HepG2 (cell line): ENCODE measurements around the gene PPP2R5C. TPM values are rescaled to one million over a fixed set of nuclear protein-coding genes. Genes with fewer than 3 reads are reported as not detected.
A peak's percentile ranks its signal among the peaks of the same experiment; 100 is the strongest.

Experiments used
- CCDC6 ChIP-seq: sonication (generic); formaldehyde crosslinking; IDR thresholded peaks from 2 replicates; pipeline ENCODE4 v1.8.1; 2022; ENCODE audit warnings: mild to moderate bottlenecking, missing genetic modification reagents, moderate library complexity
- GATAD2A ChIP-seq: IDR thresholded peaks from 2 replicates; pipeline ENCODE4 v1.6.1; 2016
- HNRNPH1 ChIP-seq: fragments of 200-400 bp; formaldehyde crosslinking; optimal IDR thresholded peaks from 2 replicates; pipeline ENCODE3; 2017; ENCODE audit warnings: mild to moderate bottlenecking, low read depth, low read length
- NFIC ChIP-seq: IDR thresholded peaks from 2 replicates; pipeline ENCODE4 v1.6.1; 2012; ENCODE audit warnings: mild to moderate bottlenecking, low read length, inconsistent platforms
- PCBP2 ChIP-seq: fragments of 200-400 bp; formaldehyde crosslinking; optimal IDR thresholded peaks from 2 replicates; pipeline ENCODE3; 2018; ENCODE audit warnings: low read length, low read depth; ENCODE audit not compliant: poor library complexity, severe bottlenecking
- SRSF9 ChIP-seq: fragments of 200-400 bp; formaldehyde crosslinking; IDR thresholded peaks from 2 replicates; pipeline ENCODE4 v1.6.1; 2018; ENCODE audit warnings: borderline replicate concordance, mild to moderate bottlenecking, low read depth, low read length; ENCODE audit not compliant: insufficient read depth, poor library complexity, severe bottlenecking
- ZBTB20 ChIP-seq: sonication (generic); formaldehyde crosslinking; IDR thresholded peaks from 2 replicates; pipeline ENCODE4 v1.8.1; 2023; ENCODE audit warnings: missing genetic modification reagents, low read depth, mild to moderate bottlenecking, borderline replicate concordance
- ZNF101 ChIP-seq: sonication (generic); formaldehyde crosslinking; IDR thresholded peaks from 2 replicates; pipeline ENCODE4 v1.4.0; 2020; ENCODE audit warnings: mild to moderate bottlenecking, low read depth, missing genetic modification reagents, borderline replicate concordance
- ZNF446 ChIP-seq: sonication (generic); formaldehyde crosslinking; IDR thresholded peaks from 2 replicates; pipeline ENCODE4 v1.5.0; 2020; ENCODE audit warnings: mild to moderate bottlenecking, missing genetic modification reagents
- ZNF577 ChIP-seq: sonication (generic); formaldehyde crosslinking; IDR thresholded peaks from 2 replicates; pipeline ENCODE4 v1.4.0; 2020; ENCODE audit warnings: mild to moderate bottlenecking, low read depth, missing genetic modification reagents, borderline replicate concordance
- ZNF772 ChIP-seq: sonication (generic); formaldehyde crosslinking; IDR thresholded peaks from 2 replicates; pipeline ENCODE4 v1.5.0; 2020; ENCODE audit warnings: mild to moderate bottlenecking, missing genetic modification reagents
- ZNF839 ChIP-seq: sonication (generic); formaldehyde crosslinking; IDR thresholded peaks from 2 replicates; pipeline ENCODE4 v1.4.0; 2020; ENCODE audit warnings: missing genetic modification reagents, mild to moderate bottlenecking, borderline replicate concordance
- polyA plus RNA-seq, 8 experiments: library from polyadenylated mRNA; depleted of rRNA in 3 of 8; stranded (reverse) in 7 of 8; unstranded in 1 of 8; fragments of >200 nt; fragmentation: Illumina TruSeq in 4 of 8; extraction: Trizol in 4 of 8; gene quantifications; 2 replicates each; pipeline versions ENCODE4 v1.2.1 to v1.2.3, GENCODE V29; 2011 to 2016; ENCODE audit warnings: low read depth in 4 of 8, missing spikeins in 1 of 8, mixed read lengths in 1 of 8; ENCODE audit not compliant: insufficient read depth in 1 of 8
- total RNA-seq, 5 experiments: library from RNA; depleted of rRNA; stranded (reverse); fragments of >200 nt; fragmentation: Illumina TruSeq; extraction: Trizol; gene quantifications; 2 replicates each; pipeline ENCODE4 v1.2.3, GENCODE V29; 2016; ENCODE audit warnings: low read depth in 1 of 5
- TF ChIP-seq, protein P1 (sequence below): sonication (generic); formaldehyde crosslinking; conservative IDR thresholded peaks from 2 replicates; pipeline ENCODE4 v1.8.0; 2022; ENCODE audit warnings: mild to moderate bottlenecking, moderate library complexity, missing genetic modification reagents
- TF ChIP-seq, protein P2 (sequence below): sonication (generic); formaldehyde crosslinking; IDR thresholded peaks from 2 replicates; pipeline ENCODE4 v1.4.0; 2020; ENCODE audit warnings: missing genetic modification reagents; ENCODE audit errors: not compliant biosample characterization
- TF ChIP-seq, protein P3 (sequence below): sonication (generic); formaldehyde crosslinking; conservative IDR thresholded peaks from 2 replicates; pipeline ENCODE4 v1.4.0; 2020; ENCODE audit warnings: missing genetic modification reagents
- TF ChIP-seq, protein P4 (sequence below): sonication (generic); formaldehyde crosslinking; IDR thresholded peaks from 2 replicates; pipeline ENCODE4 v1.5.1; 2020; ENCODE audit warnings: mild to moderate bottlenecking, missing genetic modification reagents, moderate library complexity
- TF ChIP-seq, protein P5 (sequence below): sonication (generic); formaldehyde crosslinking; IDR thresholded peaks from 2 replicates; pipeline ENCODE4 v1.4.0; 2020; ENCODE audit warnings: missing genetic modification reagents
- TF ChIP-seq, protein P6 (sequence below): sonication (generic); formaldehyde crosslinking; IDR thresholded peaks from 2 replicates; pipeline ENCODE4 v1.9.0; 2022; ENCODE audit warnings: missing genetic modification reagents, mild to moderate bottlenecking, borderline replicate concordance
- TF ChIP-seq, protein P7 (sequence below): sonication (generic); formaldehyde crosslinking; IDR thresholded peaks from 2 replicates; pipeline ENCODE4 v1.5.0; 2020; ENCODE audit warnings: missing genetic modification reagents

Gene PPP2R5C
- total and polyA plus RNA-seq, 2 of the 13 experiments (the other 11 are each of a cell fraction or from before 2014, with no cell fraction given), result 74.3 to 78.5 TPM

DNA sequence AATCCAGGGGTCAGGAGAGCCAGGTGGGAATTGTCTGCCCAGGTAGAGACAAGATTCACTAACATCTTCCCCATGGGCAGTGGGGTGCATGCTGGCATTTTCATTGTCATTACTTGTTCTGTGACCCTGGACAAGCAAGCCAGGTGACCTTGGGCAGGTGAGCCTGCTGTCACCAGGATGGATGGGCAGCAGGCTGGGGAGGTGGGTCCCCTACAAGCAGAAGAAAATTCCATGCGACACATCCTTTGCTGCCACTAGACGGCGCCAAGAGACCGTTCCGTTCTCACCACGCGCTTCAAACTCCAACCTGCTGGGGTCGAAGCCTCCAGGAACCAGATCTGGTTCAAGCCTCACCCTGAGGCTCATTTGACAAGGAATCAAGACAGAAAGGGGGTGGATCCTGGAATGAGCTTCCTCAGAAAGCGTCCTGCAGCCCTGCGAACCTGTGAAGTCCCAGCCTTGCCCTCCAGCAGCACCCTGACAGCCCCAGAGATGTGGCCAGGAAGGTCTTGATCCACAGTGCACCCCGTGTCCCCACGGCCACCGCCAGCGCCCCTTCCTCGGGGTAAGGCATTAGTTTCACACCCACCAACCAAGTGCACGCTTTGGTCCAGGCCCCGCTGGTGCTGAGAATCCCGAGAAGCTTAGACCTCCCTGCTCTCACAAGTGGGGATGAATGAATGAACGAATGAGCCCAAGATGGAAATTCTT lies 199.7 kb downstream of the PPP2R5C start (continued):
- TF ChIP-seq, protein P1, sequence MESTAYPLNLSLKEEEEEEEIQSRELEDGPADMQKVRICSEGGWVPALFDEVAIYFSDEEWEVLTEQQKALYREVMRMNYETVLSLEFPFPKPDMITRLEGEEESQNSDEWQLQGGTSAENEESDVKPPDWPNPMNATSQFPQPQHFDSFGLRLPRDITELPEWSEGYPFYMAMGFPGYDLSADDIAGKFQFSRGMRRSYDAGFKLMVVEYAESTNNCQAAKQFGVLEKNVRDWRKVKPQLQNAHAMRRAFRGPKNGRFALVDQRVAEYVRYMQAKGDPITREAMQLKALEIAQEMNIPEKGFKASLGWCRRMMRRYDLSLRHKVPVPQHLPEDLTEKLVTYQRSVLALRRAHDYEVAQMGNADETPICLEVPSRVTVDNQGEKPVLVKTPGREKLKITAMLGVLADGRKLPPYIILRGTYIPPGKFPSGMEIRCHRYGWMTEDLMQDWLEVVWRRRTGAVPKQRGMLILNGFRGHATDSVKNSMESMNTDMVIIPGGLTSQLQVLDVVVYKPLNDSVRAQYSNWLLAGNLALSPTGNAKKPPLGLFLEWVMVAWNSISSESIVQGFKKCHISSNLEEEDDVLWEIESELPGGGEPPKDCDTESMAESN (CRISPR knock-in tag), result no peak; the same call in 1 of the 2 replicates
- TF ChIP-seq NFIC, result no peak
- TF ChIP-seq, protein P2, sequence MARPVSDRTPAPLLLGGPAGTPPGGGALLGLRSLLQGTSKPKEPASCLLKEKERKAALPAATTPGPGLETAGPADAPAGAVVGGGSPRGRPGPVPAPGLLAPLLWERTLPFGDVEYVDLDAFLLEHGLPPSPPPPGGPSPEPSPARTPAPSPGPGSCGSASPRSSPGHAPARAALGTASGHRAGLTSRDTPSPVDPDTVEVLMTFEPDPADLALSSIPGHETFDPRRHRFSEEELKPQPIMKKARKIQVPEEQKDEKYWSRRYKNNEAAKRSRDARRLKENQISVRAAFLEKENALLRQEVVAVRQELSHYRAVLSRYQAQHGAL (CRISPR knock-in tag), result no peak
- TF ChIP-seq, protein P3, sequence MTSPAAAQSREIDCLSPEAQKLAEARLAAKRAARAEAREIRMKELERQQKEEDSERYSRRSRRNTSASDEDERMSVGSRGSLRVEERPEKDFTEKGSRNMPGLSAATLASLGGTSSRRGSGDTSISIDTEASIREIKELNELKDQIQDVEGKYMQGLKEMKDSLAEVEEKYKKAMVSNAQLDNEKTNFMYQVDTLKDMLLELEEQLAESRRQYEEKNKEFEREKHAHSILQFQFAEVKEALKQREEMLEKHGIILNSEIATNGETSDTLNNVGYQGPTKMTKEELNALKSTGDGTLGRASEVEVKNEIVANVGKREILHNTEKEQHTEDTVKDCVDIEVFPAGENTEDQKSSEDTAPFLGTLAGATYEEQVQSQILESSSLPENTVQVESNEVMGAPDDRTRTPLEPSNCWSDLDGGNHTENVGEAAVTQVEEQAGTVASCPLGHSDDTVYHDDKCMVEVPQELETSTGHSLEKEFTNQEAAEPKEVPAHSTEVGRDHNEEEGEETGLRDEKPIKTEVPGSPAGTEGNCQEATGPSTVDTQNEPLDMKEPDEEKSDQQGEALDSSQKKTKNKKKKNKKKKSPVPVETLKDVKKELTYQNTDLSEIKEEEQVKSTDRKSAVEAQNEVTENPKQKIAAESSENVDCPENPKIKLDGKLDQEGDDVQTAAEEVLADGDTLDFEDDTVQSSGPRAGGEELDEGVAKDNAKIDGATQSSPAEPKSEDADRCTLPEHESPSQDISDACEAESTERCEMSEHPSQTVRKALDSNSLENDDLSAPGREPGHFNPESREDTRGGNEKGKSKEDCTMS (CRISPR knock-in tag), result no peak
- TF ChIP-seq HNRNPH1, result no peak
- no peak for TF ChIP-seq PCBP2
- TF ChIP-seq, protein P4, sequence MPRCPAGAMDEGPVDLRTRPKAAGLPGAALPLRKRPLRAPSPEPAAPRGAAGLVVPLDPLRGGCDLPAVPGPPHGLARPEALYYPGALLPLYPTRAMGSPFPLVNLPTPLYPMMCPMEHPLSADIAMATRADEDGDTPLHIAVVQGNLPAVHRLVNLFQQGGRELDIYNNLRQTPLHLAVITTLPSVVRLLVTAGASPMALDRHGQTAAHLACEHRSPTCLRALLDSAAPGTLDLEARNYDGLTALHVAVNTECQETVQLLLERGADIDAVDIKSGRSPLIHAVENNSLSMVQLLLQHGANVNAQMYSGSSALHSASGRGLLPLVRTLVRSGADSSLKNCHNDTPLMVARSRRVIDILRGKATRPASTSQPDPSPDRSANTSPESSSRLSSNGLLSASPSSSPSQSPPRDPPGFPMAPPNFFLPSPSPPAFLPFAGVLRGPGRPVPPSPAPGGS, result no peak
- TF ChIP-seq, protein P5, sequence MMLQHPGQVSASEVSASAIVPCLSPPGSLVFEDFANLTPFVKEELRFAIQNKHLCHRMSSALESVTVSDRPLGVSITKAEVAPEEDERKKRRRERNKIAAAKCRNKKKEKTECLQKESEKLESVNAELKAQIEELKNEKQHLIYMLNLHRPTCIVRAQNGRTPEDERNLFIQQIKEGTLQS (CRISPR knock-in tag), result no peak
- TF ChIP-seq ZNF446 (CRISPR knock-in tag), result no peak
- TF ChIP-seq ZNF101, result no peak
- no peak for TF ChIP-seq ZNF839
- peak; percentile 78 for TF ChIP-seq ZNF772 (CRISPR knock-in tag)
- TF ChIP-seq GATAD2A (CRISPR knock-in tag), result peak; percentile 47
- TF ChIP-seq, protein P6, sequence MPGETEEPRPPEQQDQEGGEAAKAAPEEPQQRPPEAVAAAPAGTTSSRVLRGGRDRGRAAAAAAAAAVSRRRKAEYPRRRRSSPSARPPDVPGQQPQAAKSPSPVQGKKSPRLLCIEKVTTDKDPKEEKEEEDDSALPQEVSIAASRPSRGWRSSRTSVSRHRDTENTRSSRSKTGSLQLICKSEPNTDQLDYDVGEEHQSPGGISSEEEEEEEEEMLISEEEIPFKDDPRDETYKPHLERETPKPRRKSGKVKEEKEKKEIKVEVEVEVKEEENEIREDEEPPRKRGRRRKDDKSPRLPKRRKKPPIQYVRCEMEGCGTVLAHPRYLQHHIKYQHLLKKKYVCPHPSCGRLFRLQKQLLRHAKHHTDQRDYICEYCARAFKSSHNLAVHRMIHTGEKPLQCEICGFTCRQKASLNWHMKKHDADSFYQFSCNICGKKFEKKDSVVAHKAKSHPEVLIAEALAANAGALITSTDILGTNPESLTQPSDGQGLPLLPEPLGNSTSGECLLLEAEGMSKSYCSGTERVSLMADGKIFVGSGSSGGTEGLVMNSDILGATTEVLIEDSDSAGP (CRISPR knock-in tag), result no peak; the same call in 1 of the 2 replicates
- TF ChIP-seq ZBTB20 (CRISPR knock-in tag), result no peak
- TF ChIP-seq CCDC6 (CRISPR knock-in tag), result peak; percentile 74
- TF ChIP-seq, protein P7, sequence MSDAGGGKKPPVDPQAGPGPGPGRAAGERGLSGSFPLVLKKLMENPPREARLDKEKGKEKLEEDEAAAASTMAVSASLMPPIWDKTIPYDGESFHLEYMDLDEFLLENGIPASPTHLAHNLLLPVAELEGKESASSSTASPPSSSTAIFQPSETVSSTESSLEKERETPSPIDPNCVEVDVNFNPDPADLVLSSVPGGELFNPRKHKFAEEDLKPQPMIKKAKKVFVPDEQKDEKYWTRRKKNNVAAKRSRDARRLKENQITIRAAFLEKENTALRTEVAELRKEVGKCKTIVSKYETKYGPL (CRISPR knock-in tag), result no peak
- TF ChIP-seq ZNF577, result no peak
- no peak for TF ChIP-seq SRSF9
